Measurements from ENCODE around the gene ERCC4. TPM values are rescaled to one million over a fixed set of nuclear protein-coding genes. Genes with fewer than 3 reads are reported as not detected.
A peak's percentile ranks its signal among the peaks of the same experiment; 100 is the strongest.
"Not testable (repeated sequence)": the region's sequence is repeated elsewhere in the genome, so short reads cannot be mapped to it uniquely, and the experiment has no call there.

Gene ERCC4
- total RNA-seq, 1 donor, result 13.4 TPM

GRCh38 chr16:13902052-13902451 is 17.9 kb upstream of the ERCC4 start:
- TF ChIP-seq CTCF (IDR thresholded peaks at IDR 0.05; ENCODE audit: insufficient read depth, low read depth, low read length), result no peak
- no peak overlapping the region for H3K4me3 ChIP-seq (ENCODE audit: low read depth, low read length)
- DNase-seq (ENCODE audit: low read depth), result no peak

- no peak for DNase-seq (ENCODE audit: low read depth)
- no peak for TF ChIP-seq CTCF (IDR thresholded peaks at IDR 0.05; ENCODE audit: insufficient read depth, low read depth, low read length)
- no peak overlapping the region for H3K4me3 ChIP-seq (ENCODE audit: low read depth, low read length)
These were observed 17.3 kb upstream of the ERCC4 start for GRCh38 chr16:13902677-13903076.

- no peak overlapping the region for H3K4me3 ChIP-seq (ENCODE audit: low read depth, low read length)
- TF ChIP-seq CTCF (IDR thresholded peaks at IDR 0.05; ENCODE audit: insufficient read depth, low read depth, low read length), result no peak
- no peak for DNase-seq (ENCODE audit: low read depth)
These were observed 15.7 kb upstream of the ERCC4 start for GRCh38 chr16:13904179-13904691.

GRCh38 chr16:13904822-13905221 is 15.1 kb upstream of the ERCC4 start:
- TF ChIP-seq CTCF (IDR thresholded peaks at IDR 0.05; ENCODE audit: insufficient read depth, low read depth, low read length), result peak; percentile 63
- DNase-seq (ENCODE audit: low read depth), result peak; percentile 18
- H3K4me3 ChIP-seq (ENCODE audit: low read depth, low read length), result not testable (repeated sequence)

GRCh38 chr16:13906168-13907089 is 13.5 kb upstream of the ERCC4 start:
- no peak for DNase-seq (ENCODE audit: low read depth)
- H3K4me3 ChIP-seq (ENCODE audit: low read depth, low read length), result no peak overlapping the region
- TF ChIP-seq CTCF (IDR thresholded peaks at IDR 0.05; ENCODE audit: insufficient read depth, low read depth, low read length), result no peak

- H3K4me3 ChIP-seq (ENCODE audit: low read depth, low read length), result no peak overlapping the region
- no peak for TF ChIP-seq CTCF (IDR thresholded peaks at IDR 0.05; ENCODE audit: insufficient read depth, low read depth, low read length)
- no peak for DNase-seq (ENCODE audit: low read depth)
These were observed 12.5 kb upstream of the ERCC4 start for GRCh38 chr16:13907431-13907830.

Data from fibroblast of villous mesenchyme (primary cell).